NOMO-1 treated with DMSO at 0.1 percent for 48 hours (cell line): ENCODE results near the gene OST4.

Experiments
- DNase-seq: peaks from one replicate; lab custom pipeline; 2025; ENCODE audit not compliant: unreplicated experiment; lab: John Stamatoyannopoulos, UW

The OST4 gene

GRCh38 chr2:27054721-27055120 lies 16.7 kb downstream of the OST4 start:
- DNase-seq: no peak

- DNase-seq: no peak
These were observed 17.7 kb downstream of the OST4 start for GRCh38 chr2:27053776-27054175.

GRCh38 chr2:27053321-27053720 lies 18.1 kb downstream of the OST4 start:
- no peak for DNase-seq

- no peak for DNase-seq
These were observed 19.4 kb downstream of the OST4 start for GRCh38 chr2:27051902-27052645.

GRCh38 chr2:27050996-27051901 lies 20.2 kb downstream of the OST4 start, which contains the start of gene AGBL5:
Gene AGBL5 (plus strand): TSS chr2:27051668. CDS start chr2:27052959, 1,291 bp downstream.
- peak; percentile 92 for DNase-seq

GRCh38 chr2:27050281-27050995 lies 21.0 kb downstream of the OST4 start:
- peak; percentile 95 for DNase-seq

GRCh38 chr2:27049422-27050280 lies 21.8 kb downstream of the OST4 start:
- no peak for DNase-seq

- DNase-seq: no peak
These were observed 28.3 kb downstream of the OST4 start for GRCh38 chr2:27042985-27043634.

GRCh38 chr2:27042159-27042661 lies 29.2 kb downstream of the OST4 start:
- DNase-seq: no peak

GRCh38 chr2:27041752-27042151 lies 29.7 kb downstream of the OST4 start:
- no peak for DNase-seq

GRCh38 chr2:27040282-27040681 lies 31.2 kb downstream of the OST4 start:
- no peak for DNase-seq

GRCh38 chr2:27039871-27040270 lies 31.6 kb downstream of the OST4 start:
- no peak for DNase-seq

GRCh38 chr2:27039426-27039825 lies 32.0 kb downstream of the OST4 start:
- no peak for DNase-seq

- DNase-seq: no peak
These were observed 32.7 kb downstream of the OST4 start for GRCh38 chr2:27038631-27039339.

GRCh38 chr2:27038012-27038411 lies 33.4 kb downstream of the OST4 start:
- DNase-seq: no peak

GRCh38 chr2:27033253-27033852 lies 38.1 kb downstream of the OST4 start:
- no peak for DNase-seq

- DNase-seq: peak; percentile 74
These were observed 38.8 kb downstream of the OST4 start, which contains the start of gene TMEM214 for GRCh38 chr2:27032495-27033252. Gene TMEM214 (plus strand): TSS chr2:27032965. CDS start chr2:27033016, 51 bp downstream.

- no peak for DNase-seq
These were observed 42.4 kb downstream of the OST4 start for GRCh38 chr2:27029051-27029450.
